GM23338 (cell line): Measurements from ENCODE around the gene ELOVL6. TPM values are rescaled to one million over a fixed set of nuclear protein-coding genes. Genes with fewer than 3 reads are reported as not detected.

Experiments
- ATAC-seq: fragments of 200-7000 bp; cut with Tn5 transposase; 3 replicates; pipeline ENCODE4 v1.9.1; 2020
- DNase-seq: peaks from one replicate; pipeline ENCODE4 v3.0.0-alpha.2; 2015; ENCODE audit warnings: low spot score
- H2AFZ ChIP-seq: fragments of 200-600 bp; sonication (generic); 2 replicates; pipeline ENCODE4 v1.8.0; 2016; ENCODE audit warnings: antibody characterized with exemption, mild to moderate bottlenecking, moderate library complexity
- H3F3A ChIP-seq: fragments of 200-600 bp; sonication (generic); replicated peaks from 2 replicates; pipeline ENCODE4 v1.8.0; 2017; ENCODE audit warnings: antibody characterized with exemption, mixed run types, low read depth
- H3K27ac ChIP-seq: fragments of 200-600 bp; sonication (generic); 2 replicates; pipeline ENCODE4 v1.6.1; 2016; ENCODE audit warnings: low read depth
- H3K27me3 ChIP-seq: fragments of 200-600 bp; sonication (generic); 2 replicates; pipeline ENCODE4 v1.8.0; 2016; ENCODE audit warnings: mild to moderate bottlenecking, mixed run types, moderate library complexity; ENCODE audit not compliant: insufficient read depth
- H3K36me3 ChIP-seq: fragments of 200-600 bp; sonication (generic); 2 replicates; pipeline ENCODE4 v1.8.0; 2016; ENCODE audit warnings: mild to moderate bottlenecking; ENCODE audit not compliant: insufficient read depth
- H3K4me1 ChIP-seq: fragments of 200-600 bp; sonication (generic); 2 replicates; pipeline ENCODE4 v1.8.0; 2016; ENCODE audit warnings: mild to moderate bottlenecking, moderate library complexity; ENCODE audit not compliant: insufficient read depth
- H3K4me2 ChIP-seq: fragments of 200-600 bp; sonication (generic); 2 replicates; pipeline ENCODE4 v1.7.1; 2017; ENCODE audit warnings: mixed run types
- H3K4me3 ChIP-seq: fragments of 200-600 bp; sonication (generic); 2 replicates; pipeline ENCODE4 v1.6.1; 2016; ENCODE audit warnings: mixed run types
- H3K79me2 ChIP-seq: fragments of 200-600 bp; sonication (generic); replicated peaks from 2 replicates; pipeline ENCODE4 v1.8.0; 2017; ENCODE audit warnings: mild to moderate bottlenecking; ENCODE audit not compliant: insufficient read depth
- H3K9me2 ChIP-seq: fragments of 200-600 bp; sonication (generic); 2 replicates; pipeline ENCODE4 v1.8.0; 2017; ENCODE audit not compliant: insufficient read depth
- H4K20me1 ChIP-seq: fragments of 200-600 bp; sonication (generic); replicated peaks from 2 replicates; pipeline ENCODE4 v1.8.0; 2017; ENCODE audit warnings: mild to moderate bottlenecking; ENCODE audit not compliant: insufficient read depth
- H3K27ac Mint-ChIP-seq: 2 replicates; pipeline ENCODE4 v1.8.0; 2020; ENCODE audit warnings: inconsistent platforms, mild to moderate bottlenecking, moderate library complexity, mixed read lengths
- H3K27me3 Mint-ChIP-seq: 3 replicates; pipeline ENCODE4 v1.8.0; 2022; ENCODE audit warnings: low read depth, mild to moderate bottlenecking, moderate library complexity, mixed read lengths, inconsistent platforms; ENCODE audit not compliant: insufficient read depth, poor library complexity
- H3K36me3 Mint-ChIP-seq: 3 replicates; pipeline ENCODE4 v1.8.0; 2021; ENCODE audit warnings: low read depth, mild to moderate bottlenecking, inconsistent platforms, moderate library complexity, mixed read lengths
- H3K4me1 Mint-ChIP-seq: 3 replicates; pipeline ENCODE4 v1.8.0; 2020; ENCODE audit warnings: mild to moderate bottlenecking, inconsistent platforms, mixed read lengths
- H3K4me3 Mint-ChIP-seq: 3 replicates; pipeline ENCODE4 v1.8.0; 2021; ENCODE audit warnings: moderate library complexity, mild to moderate bottlenecking, inconsistent platforms, mixed read lengths
- H3K9me3 Mint-ChIP-seq: 3 replicates; pipeline ENCODE4 v1.8.0; 2020; ENCODE audit warnings: moderate library complexity, mild to moderate bottlenecking, inconsistent platforms, mixed read lengths
- CREB1 ChIP-seq: fragments of 250-450 bp; sonication (Bioruptor Pico); IDR thresholded peaks from 2 replicates; pipeline ENCODE4 v1.5.0; 2020; ENCODE audit warnings: low read depth, mild to moderate bottlenecking, moderate library complexity
- ETS1 ChIP-seq: IDR thresholded peaks from 2 replicates; pipeline ENCODE4 v1.6.1; 2016; ENCODE audit warnings: antibody characterized with exemption
- JUNB ChIP-seq: IDR thresholded peaks from one replicate; pipeline ENCODE4 v1.6.1; 2016; ENCODE audit warnings: antibody characterized with exemption; ENCODE audit not compliant: unreplicated experiment
- STAT1 ChIP-seq: IDR thresholded peaks from one replicate; pipeline ENCODE4 v1.6.1; 2016; ENCODE audit warnings: antibody characterized with exemption; ENCODE audit not compliant: unreplicated experiment
- ZNF114 ChIP-seq: fragments of 250-450 bp; sonication (Bioruptor Pico); IDR thresholded peaks from 2 replicates; pipeline ENCODE4 v1.5.0; 2020; ENCODE audit warnings: mild to moderate bottlenecking, moderate library complexity
- polyA plus RNA-seq: library from polyadenylated mRNA; unstranded; fragments of >200 nt; fragmentation: Nextera tagmentation; extraction: Ambion mirVana; gene quantifications from 2 replicates; pipeline ENCODE4 v1.2.1, GENCODE V29; 2016
- total RNA-seq: library from RNA; depleted of rRNA; stranded (reverse); fragments of >200 nt; shearing (Covaris generic); gene quantifications from 2 replicates; pipeline ENCODE4 v1.2.3, GENCODE V29; 2014
- TF ChIP-seq, protein P1 (sequence below): fragments of 250-450 bp; sonication (Bioruptor Pico); IDR thresholded peaks from 2 replicates; pipeline ENCODE4 v1.5.0; 2020; ENCODE audit warnings: mild to moderate bottlenecking, moderate library complexity
- TF ChIP-seq, protein P2 (sequence below), 2 experiments: fragments of 200-600 bp in 1 of 2; sonication (generic) in 1 of 2; conservative IDR thresholded peaks; 2 replicates each; pipeline versions ENCODE4 v1.5.1 to v1.6.1; 2016 to 2017; ENCODE audit warnings: antibody characterized with exemption in 2 of 2, low read depth in 2 of 2, mild to moderate bottlenecking in 2 of 2, moderate library complexity in 1 of 2

The ELOVL6 gene
- total and polyA plus RNA-seq, 2 experiments from 2014 or later: 82.7 to 89.5 TPM

DNA sequence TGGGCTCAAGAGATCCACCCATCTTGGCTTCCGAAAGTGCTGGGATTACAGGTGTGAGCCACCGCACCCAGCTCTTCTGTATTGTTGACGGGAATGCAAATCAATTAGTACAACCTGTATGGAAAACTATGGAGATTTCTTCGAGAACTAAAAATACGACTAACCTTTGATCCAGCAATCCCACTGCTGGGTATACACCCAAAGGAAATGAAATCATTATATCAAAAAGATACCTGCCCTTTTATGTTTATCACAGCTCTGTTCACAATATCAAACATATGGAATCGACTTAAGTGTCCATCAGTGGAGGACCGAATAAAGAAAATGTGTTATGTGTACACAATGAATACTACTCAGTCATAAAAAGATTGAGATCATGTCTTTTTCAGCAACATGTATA lies 49.3 kb downstream of the ELOVL6 start (continued):
- no peak for TF ChIP-seq ZNF114 (CRISPR knock-in tag)
- TF ChIP-seq ETS1: no peak
- no peak for TF ChIP-seq JUNB

- DNase-seq: no peak
- TF ChIP-seq, protein P1, sequence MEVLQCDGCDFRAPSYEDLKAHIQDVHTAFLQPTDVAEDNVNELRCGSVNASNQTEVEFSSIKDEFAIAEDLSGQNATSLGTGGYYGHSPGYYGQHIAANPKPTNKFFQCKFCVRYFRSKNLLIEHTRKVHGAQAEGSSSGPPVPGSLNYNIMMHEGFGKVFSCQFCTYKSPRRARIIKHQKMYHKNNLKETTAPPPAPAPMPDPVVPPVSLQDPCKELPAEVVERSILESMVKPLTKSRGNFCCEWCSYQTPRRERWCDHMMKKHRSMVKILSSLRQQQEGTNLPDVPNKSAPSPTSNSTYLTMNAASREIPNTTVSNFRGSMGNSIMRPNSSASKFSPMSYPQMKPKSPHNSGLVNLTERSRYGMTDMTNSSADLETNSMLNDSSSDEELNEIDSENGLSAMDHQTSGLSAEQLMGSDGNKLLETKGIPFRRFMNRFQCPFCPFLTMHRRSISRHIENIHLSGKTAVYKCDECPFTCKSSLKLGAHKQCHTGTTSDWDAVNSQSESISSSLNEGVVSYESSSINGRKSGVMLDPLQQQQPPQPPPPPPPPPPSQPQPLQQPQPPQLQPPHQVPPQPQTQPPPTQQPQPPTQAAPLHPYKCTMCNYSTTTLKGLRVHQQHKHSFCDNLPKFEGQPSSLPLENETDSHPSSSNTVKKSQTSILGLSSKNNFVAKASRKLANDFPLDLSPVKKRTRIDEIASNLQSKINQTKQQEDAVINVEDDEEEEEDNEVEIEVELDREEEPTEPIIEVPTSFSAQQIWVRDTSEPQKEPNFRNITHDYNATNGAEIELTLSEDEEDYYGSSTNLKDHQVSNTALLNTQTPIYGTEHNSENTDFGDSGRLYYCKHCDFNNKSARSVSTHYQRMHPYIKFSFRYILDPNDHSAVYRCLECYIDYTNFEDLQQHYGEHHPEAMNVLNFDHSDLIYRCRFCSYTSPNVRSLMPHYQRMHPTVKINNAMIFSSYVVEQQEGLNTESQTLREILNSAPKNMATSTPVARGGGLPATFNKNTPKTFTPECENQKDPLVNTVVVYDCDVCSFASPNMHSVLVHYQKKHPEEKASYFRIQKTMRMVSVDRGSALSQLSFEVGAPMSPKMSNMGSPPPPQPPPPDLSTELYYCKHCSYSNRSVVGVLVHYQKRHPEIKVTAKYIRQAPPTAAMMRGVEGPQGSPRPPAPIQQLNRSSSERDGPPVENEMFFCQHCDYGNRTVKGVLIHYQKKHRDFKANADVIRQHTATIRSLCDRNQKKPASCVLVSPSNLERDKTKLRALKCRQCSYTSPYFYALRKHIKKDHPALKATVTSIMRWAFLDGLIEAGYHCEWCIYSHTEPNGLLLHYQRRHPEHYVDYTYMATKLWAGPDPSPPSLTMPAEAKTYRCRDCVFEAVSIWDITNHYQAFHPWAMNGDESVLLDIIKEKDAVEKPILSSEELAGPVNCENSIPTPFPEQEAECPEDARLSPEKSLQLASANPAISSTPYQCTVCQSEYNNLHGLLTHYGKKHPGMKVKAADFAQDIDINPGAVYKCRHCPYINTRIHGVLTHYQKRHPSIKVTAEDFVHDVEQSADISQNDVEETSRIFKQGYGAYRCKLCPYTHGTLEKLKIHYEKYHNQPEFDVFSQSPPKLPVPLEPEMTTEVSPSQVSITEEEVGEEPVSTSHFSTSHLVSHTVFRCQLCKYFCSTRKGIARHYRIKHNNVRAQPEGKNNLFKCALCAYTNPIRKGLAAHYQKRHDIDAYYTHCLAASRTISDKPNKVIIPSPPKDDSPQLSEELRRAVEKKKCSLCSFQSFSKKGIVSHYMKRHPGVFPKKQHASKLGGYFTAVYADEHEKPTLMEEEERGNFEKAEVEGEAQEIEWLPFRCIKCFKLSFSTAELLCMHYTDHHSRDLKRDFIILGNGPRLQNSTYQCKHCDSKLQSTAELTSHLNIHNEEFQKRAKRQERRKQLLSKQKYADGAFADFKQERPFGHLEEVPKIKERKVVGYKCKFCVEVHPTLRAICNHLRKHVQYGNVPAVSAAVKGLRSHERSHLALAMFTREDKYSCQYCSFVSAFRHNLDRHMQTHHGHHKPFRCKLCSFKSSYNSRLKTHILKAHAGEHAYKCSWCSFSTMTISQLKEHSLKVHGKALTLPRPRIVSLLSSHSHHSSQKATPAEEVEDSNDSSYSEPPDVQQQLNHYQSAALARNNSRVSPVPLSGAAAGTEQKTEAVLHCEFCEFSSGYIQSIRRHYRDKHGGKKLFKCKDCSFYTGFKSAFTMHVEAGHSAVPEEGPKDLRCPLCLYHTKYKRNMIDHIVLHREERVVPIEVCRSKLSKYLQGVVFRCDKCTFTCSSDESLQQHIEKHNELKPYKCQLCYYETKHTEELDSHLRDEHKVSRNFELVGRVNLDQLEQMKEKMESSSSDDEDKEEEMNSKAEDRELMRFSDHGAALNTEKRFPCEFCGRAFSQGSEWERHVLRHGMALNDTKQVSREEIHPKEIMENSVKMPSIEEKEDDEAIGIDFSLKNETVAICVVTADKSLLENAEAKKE (CRISPR knock-in tag): no peak
- TF ChIP-seq CREB1 (CRISPR knock-in tag) (no peak), STAT1 (no peak), ZNF114 (CRISPR knock-in tag) (no peak)
- TF ChIP-seq, protein P2, sequence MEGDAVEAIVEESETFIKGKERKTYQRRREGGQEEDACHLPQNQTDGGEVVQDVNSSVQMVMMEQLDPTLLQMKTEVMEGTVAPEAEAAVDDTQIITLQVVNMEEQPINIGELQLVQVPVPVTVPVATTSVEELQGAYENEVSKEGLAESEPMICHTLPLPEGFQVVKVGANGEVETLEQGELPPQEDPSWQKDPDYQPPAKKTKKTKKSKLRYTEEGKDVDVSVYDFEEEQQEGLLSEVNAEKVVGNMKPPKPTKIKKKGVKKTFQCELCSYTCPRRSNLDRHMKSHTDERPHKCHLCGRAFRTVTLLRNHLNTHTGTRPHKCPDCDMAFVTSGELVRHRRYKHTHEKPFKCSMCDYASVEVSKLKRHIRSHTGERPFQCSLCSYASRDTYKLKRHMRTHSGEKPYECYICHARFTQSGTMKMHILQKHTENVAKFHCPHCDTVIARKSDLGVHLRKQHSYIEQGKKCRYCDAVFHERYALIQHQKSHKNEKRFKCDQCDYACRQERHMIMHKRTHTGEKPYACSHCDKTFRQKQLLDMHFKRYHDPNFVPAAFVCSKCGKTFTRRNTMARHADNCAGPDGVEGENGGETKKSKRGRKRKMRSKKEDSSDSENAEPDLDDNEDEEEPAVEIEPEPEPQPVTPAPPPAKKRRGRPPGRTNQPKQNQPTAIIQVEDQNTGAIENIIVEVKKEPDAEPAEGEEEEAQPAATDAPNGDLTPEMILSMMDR (conservative IDR thresholded peaks at IDR 0.05; ENCODE audit: low read depth in 2 of 2): no peak
- no peak for ATAC-seq
- no peaks in the 10 kb centered on the region for H3K27me3 Mint-ChIP-seq
- no peak overlapping the region for H3K4me3 Mint-ChIP-seq
- Histone ChIP-seq H3K27ac (no peak overlapping the region; the same call in 1 of the 2 replicates), H3K4me3 (no peak overlapping the region), H3K36me3 (peaks cover 4% of the 10 kb centered on the region; the same call in 1 of the 2 replicates), H3F3A (no peaks in the 10 kb centered on the region), H4K20me1 (peaks cover 11% of the 10 kb centered on the region; the same call in 1 of the 2 replicates), H3K4me2 (no peak overlapping the region), H3K27me3 (no peaks in the 10 kb centered on the region), H3K79me2 (peaks cover 67% of the 10 kb centered on the region), H3K9me2 (no peaks in the 10 kb centered on the region), H2AFZ (no peak overlapping the region), H3K4me1 (peaks cover 10% of the 10 kb centered on the region; the same call in 1 of the 2 replicates)
- H3K4me1 Mint-ChIP-seq: peaks cover 20% of the 10 kb centered on the region; the same call in 2 of the 3 replicates
- no peaks in the 10 kb centered on the region for H3K9me3 Mint-ChIP-seq
- no peak overlapping the region for H3K27ac Mint-ChIP-seq
- peaks cover 24% of the 10 kb centered on the region for H3K36me3 Mint-ChIP-seq
Observed at GRCh38 chr4:110142461-110142860, 56.0 kb downstream of the ELOVL6 start.
